Stimulated activated CD8-positive, alpha-beta memory T cell treated with anti-CD3 and anti-CD28 coated beads, Interleukin-15, amount 100 ng/mL, for 24 hours (primary cell): ENCODE measurements around the gene ADAMTS1.

Experiments
- DNase-seq: peaks from one replicate; pipeline ENCODE4 v3.0.0-alpha.2; 2020; ENCODE audit warnings: low read depth

ADAMTS1 gene

GRCh38 chr21:26844258-26845065 is 747 bp downstream of the ADAMTS1 start:
- no peak for DNase-seq

DNA sequence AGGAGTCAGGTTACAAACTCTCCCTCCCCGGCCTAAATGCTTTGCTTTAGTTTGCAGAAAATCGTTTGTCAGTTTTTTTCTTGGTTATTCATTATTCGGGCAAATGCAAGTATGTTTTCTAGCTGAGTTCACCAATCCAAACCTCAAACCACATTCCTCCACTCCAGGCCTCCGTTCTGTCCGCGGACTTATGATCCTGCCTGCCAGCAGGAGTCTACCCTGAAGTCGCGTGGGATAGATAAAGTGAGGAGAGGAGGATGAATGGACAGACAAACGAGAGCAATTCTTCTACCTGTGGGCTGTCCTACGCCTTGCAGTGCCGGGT is 1.3 kb downstream of the ADAMTS1 start:
- DNase-seq = no peak

DNA sequence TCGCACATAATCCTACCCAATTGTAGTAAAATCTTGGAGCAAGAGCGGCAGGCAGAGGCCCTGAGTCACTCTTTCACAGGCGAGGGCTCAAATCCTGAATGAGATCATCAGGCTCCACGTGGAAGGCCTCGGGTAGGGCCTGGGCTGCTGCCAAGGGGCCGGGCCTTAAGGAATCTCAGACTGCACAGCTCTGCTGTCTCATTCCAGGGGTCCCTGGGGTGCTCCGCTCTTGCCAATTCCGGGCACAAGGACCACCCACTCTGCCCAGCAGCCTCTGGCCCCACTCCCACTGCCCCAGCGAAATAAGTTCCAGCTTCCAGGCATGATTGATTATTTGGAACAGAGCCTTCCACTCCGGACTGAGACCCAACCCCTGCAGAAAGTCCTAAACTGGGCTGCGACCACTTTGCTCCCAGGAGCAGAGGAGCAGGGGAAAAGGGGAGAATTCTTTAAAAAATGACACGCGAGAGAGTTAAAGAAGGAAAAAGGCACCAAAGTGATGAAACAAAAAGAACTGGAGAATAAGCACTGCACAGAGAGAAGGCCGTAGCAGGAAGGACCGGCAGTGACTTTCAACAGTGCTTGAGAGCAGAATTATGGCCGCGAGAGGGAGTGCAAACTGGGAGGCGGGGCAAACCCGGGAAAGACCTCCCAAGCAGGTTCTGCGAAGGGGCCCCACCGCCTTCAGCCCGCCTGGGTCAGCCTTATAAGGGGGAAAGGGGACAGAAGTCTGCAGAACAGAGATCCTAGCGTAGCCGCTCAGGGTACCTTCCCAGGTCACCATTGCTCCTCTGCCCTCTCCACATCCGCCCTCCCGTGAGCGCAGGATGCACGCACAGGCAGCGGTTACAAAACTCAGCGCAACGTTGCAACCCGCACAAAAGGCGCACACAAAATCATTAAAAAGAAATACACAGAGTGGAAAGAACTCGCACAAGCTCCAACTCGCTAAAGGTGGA is 2.0 kb downstream of the ADAMTS1 start:
- no peak for DNase-seq

GRCh38 chr21:26842300-26842699 is 2.9 kb downstream of the ADAMTS1 start:
- no peak for DNase-seq

DNA sequence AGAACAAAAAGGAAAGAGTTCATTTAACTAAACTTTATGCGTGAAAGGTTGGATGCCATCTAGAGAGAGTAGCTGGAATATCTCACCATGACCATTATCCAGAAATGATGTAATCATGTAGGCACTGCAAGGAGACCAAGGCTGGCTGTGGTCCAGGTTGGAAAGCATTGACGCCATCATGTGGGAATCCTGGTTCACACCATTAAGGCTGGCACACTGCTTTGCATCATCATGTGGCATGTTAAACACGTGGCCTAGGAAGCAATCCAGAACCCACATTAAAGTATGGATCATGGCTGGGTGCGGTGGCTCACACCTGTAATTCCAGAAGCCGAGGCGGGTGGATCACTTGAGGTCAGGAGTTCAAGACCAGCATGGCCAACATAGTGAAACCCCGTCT is 4.3 kb downstream of the ADAMTS1 start:
- DNase-seq = no peak

GRCh38 chr21:26840201-26840600 is 5.0 kb downstream of the ADAMTS1 start:
- DNase-seq = no peak

DNA sequence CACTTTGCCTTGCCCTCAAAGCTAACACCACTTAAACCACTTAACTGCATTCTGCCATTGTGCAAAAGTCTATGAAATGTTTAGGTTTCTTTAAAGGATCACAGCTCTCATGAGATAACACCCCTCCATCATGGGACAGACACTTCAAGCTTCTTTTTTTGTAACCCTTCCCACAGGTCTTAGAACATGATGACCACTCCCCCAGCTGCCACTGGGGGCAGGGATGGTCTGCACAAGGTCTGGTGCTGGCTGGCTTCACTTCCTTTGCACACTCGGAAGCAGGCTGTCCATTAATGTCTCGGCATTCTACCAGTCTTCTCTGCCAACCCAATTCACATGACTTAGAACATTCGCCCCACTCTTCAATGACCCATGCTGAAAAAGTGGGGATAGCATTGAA is 7.7 kb downstream of the ADAMTS1 start:
- DNase-seq = no peak

DNA sequence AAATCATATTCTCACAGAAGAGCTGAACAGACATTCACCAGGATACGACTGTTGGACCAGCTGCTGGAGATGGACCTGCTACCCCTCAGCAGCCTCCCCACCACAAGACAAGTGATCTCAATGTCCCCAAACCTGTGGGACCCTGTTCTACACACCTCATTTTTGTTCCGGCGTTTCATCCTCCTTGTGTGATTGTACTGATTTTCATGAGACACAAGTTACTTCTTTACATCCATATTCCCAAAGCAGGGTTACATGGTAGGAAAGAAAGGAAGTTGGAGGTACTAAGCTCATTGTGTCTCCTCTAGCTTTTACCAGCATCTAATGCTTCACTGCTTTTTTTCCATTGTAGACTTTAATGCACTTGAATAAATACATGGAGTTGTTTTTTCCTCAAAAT is 8.7 kb downstream of the ADAMTS1 start:
- DNase-seq = no peak

DNA sequence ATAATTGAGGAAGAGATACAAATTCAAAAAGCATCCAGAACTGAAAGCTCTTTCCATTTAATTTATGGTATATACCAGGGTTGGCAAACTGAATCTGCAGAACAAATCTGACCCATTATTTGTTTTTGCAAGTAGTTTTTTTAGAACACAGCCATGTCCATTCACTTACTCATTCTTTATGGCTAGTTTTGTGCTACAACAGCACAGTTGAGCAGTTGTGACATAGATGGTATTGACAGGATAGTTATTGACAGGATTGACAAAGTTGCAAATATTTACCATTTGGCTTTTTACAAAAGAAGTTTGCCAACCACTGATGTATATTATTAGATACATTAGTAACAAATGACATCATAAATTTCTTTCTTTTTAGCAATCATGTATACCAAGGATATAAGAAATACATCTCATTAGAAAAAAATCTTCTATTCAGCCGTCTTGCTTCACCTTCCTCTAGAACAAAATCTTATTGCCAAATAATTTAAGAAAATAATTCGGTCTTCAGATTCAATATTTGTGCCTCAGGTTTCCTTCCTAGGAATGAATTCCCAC is 9.4 kb downstream of the ADAMTS1 start:
- no peak for DNase-seq

GRCh38 chr21:26835027-26835713 is 10.0 kb downstream of the ADAMTS1 start:
- DNase-seq = no peak

DNA sequence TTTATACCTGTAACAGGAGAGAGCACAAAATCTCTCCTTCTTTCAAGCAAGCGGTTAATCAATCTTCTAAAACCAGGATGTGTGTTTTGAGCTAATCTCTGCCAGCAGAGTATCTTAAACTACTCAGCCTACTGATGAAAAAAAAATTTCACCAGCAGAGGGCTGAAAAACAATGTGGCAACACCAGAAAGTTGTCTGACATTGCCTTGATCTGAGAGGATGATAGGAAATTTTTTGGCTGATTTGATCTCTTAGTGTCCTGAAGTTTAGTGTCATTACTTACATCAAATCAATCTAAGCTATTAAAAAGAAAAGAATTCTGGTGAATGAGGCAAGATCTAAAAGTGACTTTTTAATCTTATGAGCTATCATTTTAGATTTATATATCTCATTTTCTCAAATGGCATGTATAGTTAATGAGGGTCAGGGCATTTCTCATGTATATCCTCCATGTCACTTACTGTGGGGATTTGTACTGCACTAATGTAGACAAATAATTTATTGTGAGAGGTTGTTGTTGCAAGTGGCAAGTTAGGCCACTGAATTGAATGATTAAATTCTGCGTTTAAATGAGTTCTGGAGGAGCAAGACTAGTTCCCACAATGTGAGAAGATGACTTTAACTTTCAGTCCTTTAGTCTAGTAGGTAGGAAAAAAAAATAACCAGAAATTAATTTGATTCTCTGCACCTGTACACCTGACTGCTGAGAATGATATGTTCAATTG is 10.9 kb downstream of the ADAMTS1 start:
- no peak for DNase-seq

GRCh38 chr21:26833460-26833939 is 11.7 kb downstream of the ADAMTS1 start:
- no peak for DNase-seq

- DNase-seq = no peak
Measured at GRCh38 chr21:26833011-26833410, 12.2 kb downstream of the ADAMTS1 start.

GRCh38 chr21:26832546-26832945 is 12.7 kb downstream of the ADAMTS1 start:
- no peak for DNase-seq

DNA sequence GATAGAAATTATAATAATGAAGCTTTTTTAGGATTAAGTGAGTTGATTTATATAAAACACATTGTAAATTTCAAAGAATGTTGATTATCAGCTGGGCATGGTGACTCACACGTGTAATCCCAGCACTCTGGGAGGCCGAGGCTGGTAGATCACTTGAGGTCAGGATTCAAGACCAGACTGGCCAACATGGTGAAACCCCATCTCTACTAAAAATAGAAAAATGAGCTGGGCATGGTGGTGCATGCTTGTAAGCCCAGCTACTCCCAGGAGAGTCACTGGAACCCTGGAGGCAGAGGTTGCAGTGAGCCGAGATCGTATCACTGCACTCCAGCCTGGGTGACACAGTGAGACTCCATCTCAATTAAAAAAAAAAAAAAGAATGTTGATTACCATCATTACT is 18.4 kb downstream of the ADAMTS1 start:
- no peak for DNase-seq

DNA sequence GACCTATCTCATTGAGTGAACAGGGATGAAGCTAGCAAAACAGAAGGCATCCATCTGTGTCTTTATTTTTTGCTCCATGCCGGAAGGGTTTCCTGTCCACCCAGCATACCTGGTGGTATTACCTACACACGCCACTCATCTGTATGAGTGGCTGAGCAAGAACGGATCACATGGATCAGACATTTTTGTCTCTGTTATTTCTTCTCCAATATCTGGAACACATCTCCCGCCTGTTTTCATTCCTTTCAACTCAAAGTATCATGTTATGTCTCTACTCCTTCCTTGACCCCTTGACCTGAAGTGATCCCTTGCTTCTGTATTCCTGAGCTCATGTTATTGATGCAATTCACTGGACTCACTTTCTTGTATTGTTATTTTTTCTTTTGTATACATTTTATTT is 24.7 kb downstream of the ADAMTS1 start:
- no peak for DNase-seq

DNA sequence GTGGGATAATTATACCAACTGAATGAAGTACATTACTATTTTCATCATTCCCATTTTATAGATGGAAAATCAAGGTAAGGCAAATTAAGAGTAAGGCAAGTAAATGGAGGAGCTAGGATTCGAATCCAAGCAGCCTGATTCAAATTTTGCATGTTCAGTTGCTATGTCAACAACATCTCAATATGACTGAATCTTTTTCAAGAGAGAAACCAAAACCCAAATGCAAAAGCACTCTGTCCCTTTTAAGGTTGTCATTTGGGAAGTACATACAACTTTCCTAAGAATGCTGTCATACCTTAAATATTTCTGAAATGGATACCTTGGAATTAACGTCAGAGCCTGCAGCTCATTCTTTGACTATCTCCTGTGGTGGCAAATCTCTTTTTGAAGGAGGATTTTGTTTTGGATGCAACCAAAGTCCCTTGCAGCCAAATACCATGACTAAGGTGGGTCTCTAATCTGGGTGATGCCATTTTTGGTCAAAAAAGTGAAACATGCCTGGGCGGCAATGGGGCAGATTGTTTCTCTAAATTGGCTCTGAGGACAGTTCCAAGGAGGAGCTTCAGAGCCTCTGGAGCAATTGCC is 25.4 kb downstream of the ADAMTS1 start:
- no peak for DNase-seq

- no peak for DNase-seq
Measured at GRCh38 chr21:26818906-26819305, 26.3 kb downstream of the ADAMTS1 start.

DNA sequence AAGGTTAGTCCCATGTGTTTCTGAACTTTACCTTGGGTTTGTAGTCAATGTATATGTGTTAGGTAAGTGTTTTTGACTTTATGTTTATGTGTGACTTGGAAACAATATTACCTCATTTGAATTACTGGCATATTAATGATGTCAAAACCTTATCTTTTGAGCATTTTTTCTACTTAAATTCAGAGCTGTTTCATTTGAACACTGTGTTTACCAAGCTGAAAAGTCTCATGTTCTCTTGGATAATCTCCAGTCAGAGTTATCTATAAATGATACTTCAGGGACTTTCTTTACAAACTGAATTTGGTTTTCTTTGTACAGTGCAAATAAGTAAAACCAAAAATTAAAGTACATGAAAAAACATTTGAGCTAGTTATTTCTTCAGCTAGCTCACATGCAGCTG is 30.0 kb downstream of the ADAMTS1 start:
- no peak for DNase-seq

DNA sequence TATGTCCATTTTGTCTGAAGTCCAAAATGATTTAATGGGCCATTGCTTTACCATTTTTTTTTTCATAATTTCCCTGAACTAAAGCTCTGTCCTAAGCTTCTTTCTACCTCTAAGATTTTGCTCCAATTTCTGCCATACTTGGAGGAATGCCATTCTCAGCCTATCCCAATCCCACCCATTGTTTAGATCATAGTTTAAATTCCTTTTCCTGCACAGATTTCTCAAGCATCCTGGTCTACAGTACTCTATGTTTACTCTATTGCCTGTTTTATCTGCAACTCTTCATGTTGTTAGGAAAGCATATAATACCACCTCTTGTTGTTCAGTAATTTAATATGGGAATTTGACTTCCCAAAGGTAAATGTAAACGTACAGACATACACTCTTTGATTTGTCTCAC is 30.8 kb downstream of the ADAMTS1 start:
- no peak for DNase-seq

DNA sequence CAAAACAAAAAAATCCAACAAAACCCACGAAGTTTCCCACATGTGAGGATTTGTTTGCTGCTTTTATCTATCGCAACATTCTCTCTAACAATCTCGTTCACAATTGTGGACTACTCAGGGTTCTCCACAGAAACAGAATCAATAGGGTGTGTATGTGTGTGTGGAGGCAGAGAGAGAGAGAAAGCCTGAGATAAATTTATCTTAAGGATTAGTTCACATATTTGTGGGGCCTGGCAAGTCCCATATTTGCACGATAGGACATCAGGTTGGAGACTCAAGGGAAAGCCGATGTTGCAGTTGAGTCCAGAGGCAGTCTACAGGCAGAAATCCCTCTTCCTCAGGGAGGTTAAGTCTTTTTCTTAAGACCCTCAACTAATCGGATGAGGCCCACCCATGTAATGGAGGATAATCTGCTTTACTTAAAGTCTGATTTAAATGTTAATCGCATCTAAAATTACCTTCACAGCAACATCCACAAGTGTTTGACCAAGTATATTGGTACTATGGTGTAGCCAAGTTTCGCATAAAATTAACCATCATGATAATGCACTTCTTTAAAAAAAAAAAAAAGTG is 31.7 kb downstream of the ADAMTS1 start:
- no peak for DNase-seq
